Stimulated activated CD8-positive, alpha-beta memory T cell treated with anti-CD3 and anti-CD28 coated beads, Interleukin-4, amount 100 ng/mL, for 48 hours (primary cell): ENCODE measurements around the gene ZNF177.
"Not testable (repeated sequence)": the region's sequence is repeated elsewhere in the genome, so short reads cannot be mapped to it uniquely, and the experiment has no call there.

Experiments
- DNase-seq: peaks from one replicate; pipeline ENCODE4 v3.0.0-alpha.2; 2020

Gene ZNF177

GRCh38 chr19:9362905-9363304, at the start of gene ZNF177:
TSS of gene ZNF177 (plus strand) at chr19:9363013. CDS start at chr19:9378312, 15,299 bp downstream.
- DNase-seq, result peak; percentile 23

- DNase-seq, result no peak
Measured at GRCh38 chr19:9313756-9314155, 49.1 kb upstream of the ZNF177 start.

GRCh38 chr19:9321338-9321737, 41.5 kb upstream of the ZNF177 start:
- no peak for DNase-seq

- DNase-seq, result not testable (repeated sequence)
Measured at GRCh38 chr19:9321756-9322155, 41.1 kb upstream of the ZNF177 start.

GRCh38 chr19:9322201-9322600, 40.6 kb upstream of the ZNF177 start:
- DNase-seq, result not testable (repeated sequence)

- DNase-seq, result peak; percentile 64
Measured at GRCh38 chr19:9323557-9323918, 39.3 kb upstream of the ZNF177 start.

- peak; percentile 98 for DNase-seq
Measured at GRCh38 chr19:9323919-9324583, 38.8 kb upstream of the ZNF177 start, which contains the start of gene ZNF559. TSS of gene ZNF559 (plus strand) at chr19:9324179. CDS start at chr19:9338550, 14,371 bp downstream.

- no peak for DNase-seq
Measured at GRCh38 chr19:9324584-9324962, 38.2 kb upstream of the ZNF177 start.

- DNase-seq, result no peak
Measured at GRCh38 chr19:9329999-9330398, 32.8 kb upstream of the ZNF177 start.

- DNase-seq, result no peak
Measured at GRCh38 chr19:9342610-9343304, 20.1 kb upstream of the ZNF177 start.

- no peak for DNase-seq
Measured at GRCh38 chr19:9345005-9345404, 17.8 kb upstream of the ZNF177 start.

- DNase-seq, result no peak
Measured at GRCh38 chr19:9348253-9348652, 14.6 kb upstream of the ZNF177 start.

GRCh38 chr19:9348671-9349070, 14.1 kb upstream of the ZNF177 start:
- no peak for DNase-seq

- no peak for DNase-seq
Measured at GRCh38 chr19:9352505-9352904, 10.3 kb upstream of the ZNF177 start.

GRCh38 chr19:9353011-9353410, 9.8 kb upstream of the ZNF177 start:
- DNase-seq, result no peak

GRCh38 chr19:9354651-9355050, 8.2 kb upstream of the ZNF177 start:
- DNase-seq, result no peak

GRCh38 chr19:9370738-9371619, 8.2 kb downstream of the ZNF177 start:
- no peak for DNase-seq

GRCh38 chr19:9381361-9381785, 18.6 kb downstream of the ZNF177 start:
- DNase-seq, result no peak

- peak; percentile 68 for DNase-seq
Measured at GRCh38 chr19:9406798-9407352, 44.1 kb downstream of the ZNF177 start.

GRCh38 chr19:9407827-9408226, 45.0 kb downstream of the ZNF177 start:
- DNase-seq, result no peak

GRCh38 chr19:9413240-9413954, 50.6 kb downstream of the ZNF177 start:
- no peak for DNase-seq

GRCh38 chr19:9427941-9428340, 65.1 kb downstream of the ZNF177 start:
- DNase-seq, result no peak

GRCh38 chr19:9430444-9430843, 67.6 kb downstream of the ZNF177 start:
- no peak for DNase-seq
